LNCAP (cell line): ENCODE data around the gene ASIC2.

Experiments used
- TF ChIP-seq, protein P1 (sequence below): fragments of 450-650 bp; IDR thresholded peaks from 2 replicates; pipeline ENCODE4 v1.5.1; 2017; ENCODE audit warnings: mild to moderate bottlenecking

ASIC2 gene

GRCh38 chr17:33144837-33145236 is 148.3 kb downstream of the ASIC2 start:
- TF ChIP-seq, protein P1, sequence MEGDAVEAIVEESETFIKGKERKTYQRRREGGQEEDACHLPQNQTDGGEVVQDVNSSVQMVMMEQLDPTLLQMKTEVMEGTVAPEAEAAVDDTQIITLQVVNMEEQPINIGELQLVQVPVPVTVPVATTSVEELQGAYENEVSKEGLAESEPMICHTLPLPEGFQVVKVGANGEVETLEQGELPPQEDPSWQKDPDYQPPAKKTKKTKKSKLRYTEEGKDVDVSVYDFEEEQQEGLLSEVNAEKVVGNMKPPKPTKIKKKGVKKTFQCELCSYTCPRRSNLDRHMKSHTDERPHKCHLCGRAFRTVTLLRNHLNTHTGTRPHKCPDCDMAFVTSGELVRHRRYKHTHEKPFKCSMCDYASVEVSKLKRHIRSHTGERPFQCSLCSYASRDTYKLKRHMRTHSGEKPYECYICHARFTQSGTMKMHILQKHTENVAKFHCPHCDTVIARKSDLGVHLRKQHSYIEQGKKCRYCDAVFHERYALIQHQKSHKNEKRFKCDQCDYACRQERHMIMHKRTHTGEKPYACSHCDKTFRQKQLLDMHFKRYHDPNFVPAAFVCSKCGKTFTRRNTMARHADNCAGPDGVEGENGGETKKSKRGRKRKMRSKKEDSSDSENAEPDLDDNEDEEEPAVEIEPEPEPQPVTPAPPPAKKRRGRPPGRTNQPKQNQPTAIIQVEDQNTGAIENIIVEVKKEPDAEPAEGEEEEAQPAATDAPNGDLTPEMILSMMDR, result no peak

DNA sequence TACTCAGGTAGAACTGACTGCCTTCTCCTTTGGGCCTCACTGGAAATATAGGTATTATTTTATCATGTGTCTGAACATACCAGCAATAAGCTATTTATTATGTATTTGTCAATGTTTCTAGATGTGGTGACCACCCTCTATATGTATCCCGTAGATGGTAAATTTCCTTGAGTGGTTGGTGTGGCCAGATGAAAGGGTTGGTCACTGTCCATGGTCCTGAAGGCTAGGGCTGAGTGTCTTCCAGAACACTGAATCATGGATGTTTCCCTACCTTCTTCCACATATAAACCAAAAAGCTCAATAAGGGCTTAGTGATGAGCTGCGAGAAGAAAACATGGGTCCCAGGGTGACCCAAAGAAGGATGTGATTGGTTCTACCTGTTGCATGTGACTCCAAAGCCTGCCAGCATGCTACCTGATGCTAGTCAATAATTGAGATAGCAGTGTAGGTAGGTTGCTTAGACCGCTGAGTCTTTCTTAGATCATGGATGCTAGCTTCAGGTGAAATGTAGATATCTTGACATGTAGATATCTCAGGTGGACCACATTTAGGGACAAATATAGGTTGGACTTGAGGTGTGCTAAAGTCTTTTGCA is 150.3 kb downstream of the ASIC2 start:
- TF ChIP-seq, protein P1, result no peak

DNA sequence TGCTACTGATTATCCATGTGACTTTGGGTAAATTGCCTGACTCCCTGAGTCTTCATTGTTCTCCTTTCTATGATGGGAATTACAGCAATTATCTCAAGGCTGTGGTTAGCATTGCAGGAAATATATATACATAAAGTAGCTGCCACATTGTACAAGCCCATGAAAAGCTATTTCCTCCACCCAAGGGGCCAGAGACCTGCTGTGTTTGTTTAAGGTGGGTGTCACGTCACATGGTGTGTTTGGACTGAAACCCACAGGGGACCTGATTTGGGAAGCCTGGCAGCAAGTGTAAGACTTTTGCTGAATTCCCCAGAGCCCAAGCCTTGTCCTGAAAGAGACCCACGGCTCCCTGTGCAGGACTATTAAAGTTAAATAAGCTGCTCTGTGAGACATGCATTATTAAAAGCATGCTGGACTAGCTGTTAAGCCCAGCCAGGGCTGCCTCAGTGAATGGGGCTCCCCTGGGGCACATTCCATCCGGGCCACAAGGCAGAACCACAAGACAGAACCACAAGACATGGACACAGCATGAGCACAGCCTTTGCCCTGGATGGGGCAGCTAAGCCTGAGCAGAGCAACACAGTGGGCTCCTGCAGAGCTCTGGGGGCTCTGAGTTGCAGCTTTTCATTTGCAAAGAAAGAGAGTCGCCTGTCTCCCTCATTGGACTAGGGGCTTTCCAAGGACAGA is 152.5 kb downstream of the ASIC2 start:
- TF ChIP-seq, protein P1, result no peak

DNA sequence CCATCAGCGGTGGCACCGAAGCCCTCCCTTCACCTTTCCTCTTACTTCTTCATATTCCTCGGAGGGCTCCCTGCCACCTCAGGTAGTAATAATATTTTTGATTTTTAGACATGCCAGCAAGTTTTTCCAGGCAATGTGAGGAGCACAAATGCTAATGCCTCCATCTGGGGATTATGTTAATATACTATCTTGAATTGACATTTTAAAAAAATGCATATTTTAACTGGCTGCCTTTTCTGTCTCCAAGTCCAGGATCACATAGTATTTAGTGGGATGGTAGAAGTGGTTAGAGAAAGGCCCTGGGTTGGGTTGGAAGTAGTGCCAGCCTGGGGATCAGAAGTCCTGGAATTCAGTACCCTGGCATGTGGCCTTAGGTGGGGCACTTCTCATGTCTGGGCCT is 154.5 kb downstream of the ASIC2 start:
- TF ChIP-seq, protein P1, result no peak

GRCh38 chr17:33137426-33137825 is 155.7 kb downstream of the ASIC2 start:
- TF ChIP-seq, protein P1, result no peak

DNA sequence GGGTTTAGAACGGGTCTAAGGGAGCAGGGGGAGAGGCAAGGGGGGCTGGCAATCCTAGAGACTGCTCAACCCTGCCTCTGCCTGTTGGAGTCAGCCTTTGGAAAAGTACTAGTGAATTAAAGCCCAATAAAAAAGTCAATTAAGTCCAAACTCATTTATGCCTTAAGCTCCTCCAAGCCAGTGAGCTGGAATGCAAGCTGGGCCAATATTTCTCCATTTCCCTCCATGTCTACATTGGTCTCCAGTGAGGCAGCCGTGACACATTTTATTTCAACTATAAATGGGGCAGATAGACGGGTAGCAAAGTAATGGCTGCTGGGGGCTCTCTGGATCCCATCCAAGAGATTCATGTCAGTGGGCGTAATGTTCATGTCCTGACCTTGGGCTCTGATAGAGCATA is 157.4 kb downstream of the ASIC2 start:
- TF ChIP-seq, protein P1, result no peak

DNA sequence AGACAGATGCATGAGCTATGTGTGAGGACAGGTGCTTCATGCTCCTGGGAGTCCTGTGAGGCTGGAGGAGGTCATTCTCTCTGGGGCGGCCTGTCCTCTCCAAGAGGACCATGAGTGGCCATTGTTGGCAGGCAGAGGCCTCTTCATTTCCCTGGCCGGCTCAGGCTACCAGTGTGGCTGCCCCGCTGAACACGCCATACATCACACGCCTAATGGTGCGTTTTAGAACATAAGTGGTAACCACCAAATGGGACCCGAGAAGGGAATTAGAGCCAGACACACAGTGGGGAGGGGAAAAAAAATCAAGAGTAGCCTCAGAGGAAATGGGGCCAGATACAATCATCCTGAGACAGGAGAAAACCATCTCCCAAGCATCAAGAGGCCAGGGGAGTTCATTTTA is 161.5 kb downstream of the ASIC2 start:
- TF ChIP-seq, protein P1, result no peak
